HG02981 (cell line): ENCODE measurements around the gene RAPGEF4.
"Not testable (repeated sequence)": the region's sequence is repeated elsewhere in the genome, so short reads cannot be mapped to it uniquely, and the experiment has no call there.

Source experiments
- ATAC-seq: cut with Tn5 transposase; IDR thresholded peaks from one replicate; pipeline ENCODE4 v1.9.1; 2021; ENCODE audit warnings: mild to moderate bottlenecking, moderate library complexity; ENCODE audit not compliant: unreplicated experiment

The RAPGEF4 gene

DNA sequence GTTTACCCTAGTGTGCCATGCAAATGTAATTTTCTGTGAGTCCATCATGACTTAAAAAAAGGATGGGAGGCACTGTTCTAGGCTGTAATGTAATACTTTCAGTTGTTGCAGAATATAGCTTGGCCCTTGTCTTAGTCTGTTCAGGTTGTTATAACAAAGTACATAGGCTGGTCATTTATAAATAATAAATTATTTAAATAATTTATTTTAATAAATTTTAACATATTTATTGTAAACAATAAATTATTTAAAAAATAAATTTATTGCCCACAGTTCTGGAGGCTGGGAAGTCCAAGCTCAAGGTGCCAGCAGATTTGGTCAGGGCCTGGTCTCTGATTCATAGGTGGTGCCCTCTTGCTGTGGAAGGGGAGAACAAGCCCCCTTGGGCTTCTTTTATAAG lies 35.2 kb downstream of the RAPGEF4 start:
- ATAC-seq, result no peak

DNA sequence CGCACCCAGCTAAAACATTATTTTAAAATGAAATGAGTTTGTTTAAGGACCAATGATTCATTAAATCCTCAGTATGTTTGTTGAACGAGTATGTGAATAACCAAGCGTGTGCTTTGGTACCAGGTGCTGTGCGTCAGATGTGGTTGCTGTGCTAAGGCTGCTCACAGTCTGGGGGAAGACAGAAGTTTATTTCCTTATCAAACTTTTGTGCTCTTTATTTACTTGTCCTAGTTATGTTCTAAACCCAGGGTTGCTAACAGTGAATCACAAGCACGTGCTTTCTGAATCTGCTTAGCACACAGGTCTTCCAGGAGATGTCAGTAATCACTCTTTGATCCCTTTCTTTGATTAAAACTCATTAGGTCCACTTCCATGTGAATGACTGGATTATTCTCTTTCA lies 37.0 kb downstream of the RAPGEF4 start:
- no peak for ATAC-seq

DNA sequence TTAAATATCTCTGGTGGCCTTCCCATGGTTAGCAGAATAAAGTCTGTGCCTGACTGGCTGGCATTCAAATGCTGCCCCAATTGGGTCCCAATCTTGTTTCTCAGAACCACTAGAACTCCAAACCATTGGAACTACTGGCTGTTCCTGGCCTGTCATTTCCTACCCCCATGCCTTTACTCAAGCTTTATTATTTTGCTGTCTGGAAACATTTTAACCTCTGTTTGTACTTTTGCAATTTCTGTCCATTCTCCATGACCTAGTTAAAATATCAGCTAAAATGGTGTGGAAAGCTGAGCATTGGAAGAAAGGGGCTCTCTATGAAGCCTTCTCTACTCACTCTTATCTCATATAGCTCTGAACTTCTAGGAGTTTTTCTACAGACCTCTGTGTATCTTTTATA lies 38.7 kb downstream of the RAPGEF4 start:
- ATAC-seq, result no peak

DNA sequence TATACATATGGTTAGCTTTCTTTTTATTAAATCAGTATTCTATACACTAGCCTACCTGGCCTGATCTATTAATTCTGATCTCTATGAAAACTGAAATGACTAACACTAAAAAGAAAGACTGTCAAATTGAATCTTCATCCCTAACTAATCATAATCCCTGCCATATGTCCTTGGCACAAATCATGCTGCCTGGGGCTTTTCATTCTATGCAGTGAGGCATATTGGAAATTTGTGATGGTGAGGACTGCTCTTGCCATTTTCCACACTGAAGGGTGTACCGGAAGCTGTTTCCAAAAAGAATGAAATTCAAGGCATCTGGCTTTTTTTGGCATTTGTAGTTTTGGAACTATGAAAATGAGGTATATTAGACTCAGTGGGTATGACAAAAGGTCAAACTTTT lies 39.7 kb downstream of the RAPGEF4 start:
- ATAC-seq, result no peak

DNA sequence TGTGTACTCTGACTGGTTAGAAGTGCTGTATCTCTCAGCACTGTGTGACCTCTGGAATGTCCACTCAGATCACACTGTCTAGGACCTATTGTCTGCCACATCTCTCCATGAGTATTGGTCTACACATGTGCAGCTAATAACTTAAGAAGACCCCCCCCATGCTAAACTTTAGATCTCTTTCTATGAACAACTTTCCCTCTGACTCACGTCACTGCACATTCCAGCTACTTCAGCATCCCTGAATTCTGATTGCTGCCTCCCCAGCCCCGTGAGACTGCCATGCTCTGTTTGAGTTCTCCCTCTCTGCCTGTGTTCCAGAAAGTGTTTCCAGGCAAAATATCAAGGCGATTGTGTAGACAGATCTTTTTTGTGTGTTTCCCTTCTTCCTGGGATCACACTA lies 41.8 kb downstream of the RAPGEF4 start:
- ATAC-seq, result no peak

DNA sequence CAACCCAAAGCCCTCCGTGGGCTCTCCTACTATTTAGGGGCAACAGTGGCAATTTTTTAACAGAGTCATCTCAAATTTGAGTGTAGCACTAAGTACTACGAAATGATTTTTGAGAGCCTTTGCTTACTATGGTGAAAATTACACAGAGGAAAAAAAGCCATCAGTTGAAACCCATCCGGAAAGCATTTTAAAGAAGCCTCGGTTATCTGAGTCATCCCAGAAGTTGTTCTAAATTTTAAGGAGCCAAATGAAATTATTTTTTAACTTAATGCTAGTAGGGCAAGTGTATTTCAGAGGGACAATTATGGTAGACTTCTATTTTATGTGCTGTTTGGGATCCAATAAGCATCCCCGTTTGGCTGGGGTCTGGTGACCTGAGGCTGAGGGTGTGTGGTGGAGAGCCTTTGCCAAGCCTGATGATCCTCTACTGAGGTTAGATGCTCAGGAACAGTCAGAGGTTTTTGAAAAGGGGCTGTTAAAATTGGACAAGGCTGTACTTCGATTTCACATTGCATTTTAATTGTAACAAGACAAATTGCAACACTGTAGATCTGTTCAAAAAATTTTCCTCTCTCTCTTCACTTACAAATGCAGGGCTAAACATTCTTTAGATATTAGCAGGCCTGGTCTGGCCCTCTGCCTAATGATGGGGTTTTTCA lies 47.0 kb downstream of the RAPGEF4 start:
- ATAC-seq, result no peak

DNA sequence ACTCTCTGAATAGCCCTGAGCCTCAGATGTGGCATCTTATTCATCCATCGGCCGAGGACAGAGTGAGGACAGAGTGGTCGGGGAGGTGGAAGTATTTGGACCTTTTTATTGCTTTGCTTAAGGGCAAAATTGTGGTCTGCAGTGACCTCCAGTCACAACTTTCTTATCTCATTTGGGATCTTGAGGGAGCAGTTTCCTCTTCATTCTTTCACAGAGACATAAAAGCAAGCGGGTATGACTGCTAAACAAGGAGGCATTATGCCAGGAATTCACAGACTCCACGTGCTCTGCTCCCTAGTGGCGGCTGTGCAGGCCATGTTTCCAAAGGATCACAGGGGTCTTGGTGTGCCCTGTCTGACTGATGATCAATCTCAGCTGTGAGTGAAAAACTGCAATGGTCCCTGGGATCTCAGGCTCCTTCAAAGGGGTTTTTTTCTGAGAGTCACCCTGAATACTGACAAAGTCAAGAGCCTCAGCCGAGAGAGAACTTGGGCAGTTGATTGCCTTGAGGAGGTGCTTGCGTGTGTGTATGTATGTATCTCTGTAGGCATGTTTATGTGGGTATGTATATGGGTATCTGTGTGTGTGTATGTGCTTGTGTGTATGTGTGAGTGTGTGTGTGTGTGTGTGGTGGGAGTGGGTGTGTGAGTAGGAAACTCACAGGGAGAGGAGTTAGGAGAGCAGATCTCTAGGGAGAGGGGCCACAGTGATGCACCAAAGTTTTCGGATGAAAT lies 47.7 kb downstream of the RAPGEF4 start:
- no peak for ATAC-seq

DNA sequence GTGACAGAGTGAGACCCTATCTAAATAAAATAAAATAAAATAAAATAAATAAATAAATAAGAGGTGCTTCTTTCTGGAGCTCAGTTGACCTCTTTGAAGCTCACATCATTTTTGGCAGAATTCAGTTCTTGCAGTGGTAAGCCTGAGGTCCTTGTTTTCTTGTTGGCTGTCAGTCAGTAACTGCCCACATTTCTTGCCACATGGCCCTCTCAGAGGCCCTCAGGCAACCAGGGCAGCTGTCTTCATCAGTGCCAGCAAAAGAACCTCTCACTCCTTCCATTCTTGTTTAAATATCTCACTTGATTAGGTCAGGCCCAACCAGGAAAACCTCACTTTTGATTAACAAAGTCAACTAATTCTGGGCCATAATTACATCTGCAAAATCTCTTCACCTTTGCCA lies 53.2 kb downstream of the RAPGEF4 start:
- no peak for ATAC-seq

DNA sequence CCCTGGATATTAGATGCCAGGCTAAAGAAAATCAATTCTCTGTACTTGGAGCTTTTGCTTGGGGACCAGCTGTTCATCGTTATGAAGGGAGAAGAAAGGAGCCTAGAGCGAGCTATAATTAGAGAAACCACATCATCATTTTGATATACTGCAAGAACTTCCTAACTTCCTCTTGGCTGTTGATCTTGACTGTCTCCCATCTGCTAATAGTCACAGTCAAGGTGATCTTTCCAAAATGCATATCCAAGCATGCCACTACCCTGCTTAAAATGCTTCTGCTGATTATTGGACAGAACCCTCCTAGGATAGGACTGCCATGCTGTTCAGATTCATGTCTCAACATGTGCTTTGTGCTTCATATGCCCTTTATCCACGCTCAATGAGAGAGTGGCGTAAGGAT lies 54.8 kb downstream of the RAPGEF4 start:
- no peak for ATAC-seq

DNA sequence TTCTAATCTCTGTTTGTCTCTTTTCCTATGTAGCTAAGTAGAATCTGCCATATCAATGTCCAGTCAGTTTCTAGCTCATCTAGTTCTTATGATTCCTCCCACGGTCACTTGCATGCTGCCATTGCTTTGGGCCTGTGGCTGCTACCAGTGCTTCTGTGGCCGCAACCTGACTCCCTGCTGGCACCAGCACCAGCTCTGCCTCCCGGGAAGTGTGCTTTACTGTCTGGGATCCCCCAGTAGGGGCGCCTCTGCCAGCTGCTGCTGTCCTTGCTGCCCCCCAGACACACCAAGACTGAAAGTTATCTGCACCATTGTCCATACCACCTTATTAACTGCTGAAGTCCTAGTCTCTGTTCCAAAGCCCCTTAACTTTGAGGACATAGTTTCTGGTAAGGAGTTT lies 56.3 kb downstream of the RAPGEF4 start:
- no peak for ATAC-seq

DNA sequence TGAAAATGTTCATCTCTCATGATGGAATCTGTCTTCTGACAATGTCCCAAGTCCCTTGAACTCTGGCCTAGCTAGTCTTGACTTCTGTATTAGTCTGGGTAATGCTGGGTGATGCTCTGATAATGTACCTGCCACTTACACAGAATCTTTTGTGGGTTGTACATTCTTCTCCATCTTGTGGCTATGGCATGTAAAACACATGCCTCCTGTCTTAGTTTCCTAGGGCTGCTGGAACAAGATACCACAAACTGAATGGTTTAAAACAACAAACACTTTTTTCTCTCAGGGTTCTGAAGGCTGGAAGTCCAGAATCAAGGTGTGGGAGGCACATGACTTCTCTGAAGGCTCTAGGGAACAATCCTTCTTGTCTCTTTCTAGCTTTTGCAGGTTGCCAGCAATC lies 57.1 kb downstream of the RAPGEF4 start:
- ATAC-seq, result no peak

DNA sequence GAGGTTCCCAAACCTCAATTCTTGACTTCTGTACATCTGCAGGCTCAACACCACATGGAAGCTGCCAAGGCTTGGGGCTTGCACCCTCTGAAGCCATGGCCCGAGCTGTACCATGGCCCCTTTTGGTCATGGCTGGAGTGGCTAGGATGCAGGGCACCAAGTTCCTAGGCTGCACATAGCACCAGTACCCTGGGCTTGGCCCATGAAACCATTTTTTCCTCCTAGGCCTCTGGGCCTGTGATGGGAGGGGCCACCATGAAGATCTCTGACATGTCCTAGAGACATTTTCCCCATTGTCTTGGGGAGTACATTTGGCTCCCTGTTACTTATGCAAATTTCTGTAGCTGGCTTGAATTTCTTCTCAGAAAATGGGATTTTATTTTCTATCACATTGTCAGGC lies 67.7 kb downstream of the RAPGEF4 start:
- not testable (repeated sequence) for ATAC-seq

DNA sequence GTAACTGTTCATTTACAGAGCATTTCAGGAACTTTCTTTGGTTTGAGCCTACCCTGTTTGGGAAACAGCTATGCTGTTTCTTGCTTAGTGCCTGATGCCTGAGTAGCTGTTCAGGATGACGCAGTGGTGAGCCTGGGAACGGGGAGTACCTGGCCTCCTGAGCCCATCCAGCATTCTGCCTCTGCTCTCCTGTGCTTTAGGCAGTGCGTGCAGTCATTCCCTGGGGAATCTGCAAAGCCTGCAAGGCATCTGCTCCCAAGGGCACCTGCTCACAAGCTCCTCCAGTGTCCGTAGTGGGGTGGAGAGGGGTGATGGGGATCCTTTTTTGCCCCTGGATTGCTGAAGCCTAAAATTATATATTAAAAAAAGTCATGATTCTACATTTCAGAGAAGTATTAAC lies 68.8 kb downstream of the RAPGEF4 start:
- no peak for ATAC-seq

DNA sequence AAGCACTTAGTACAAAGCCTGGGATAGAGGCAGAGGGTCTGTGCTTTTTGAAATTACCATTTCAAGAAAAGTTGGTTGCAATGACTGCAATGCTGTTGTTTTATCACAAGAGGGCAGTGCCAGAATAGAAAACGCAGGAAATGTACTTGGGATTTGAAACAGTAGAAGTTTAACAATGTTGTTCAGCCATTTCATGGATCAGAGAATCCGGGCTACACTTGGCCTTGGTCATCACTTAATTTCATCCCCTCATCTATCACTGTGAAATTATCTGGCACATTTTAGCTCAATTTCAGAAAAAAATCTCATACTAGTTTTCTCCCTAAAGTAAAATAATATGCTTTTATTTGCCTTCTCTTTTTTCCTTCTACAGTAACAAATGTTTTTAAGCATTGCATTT lies 70.8 kb downstream of the RAPGEF4 start:
- ATAC-seq, result no peak

DNA sequence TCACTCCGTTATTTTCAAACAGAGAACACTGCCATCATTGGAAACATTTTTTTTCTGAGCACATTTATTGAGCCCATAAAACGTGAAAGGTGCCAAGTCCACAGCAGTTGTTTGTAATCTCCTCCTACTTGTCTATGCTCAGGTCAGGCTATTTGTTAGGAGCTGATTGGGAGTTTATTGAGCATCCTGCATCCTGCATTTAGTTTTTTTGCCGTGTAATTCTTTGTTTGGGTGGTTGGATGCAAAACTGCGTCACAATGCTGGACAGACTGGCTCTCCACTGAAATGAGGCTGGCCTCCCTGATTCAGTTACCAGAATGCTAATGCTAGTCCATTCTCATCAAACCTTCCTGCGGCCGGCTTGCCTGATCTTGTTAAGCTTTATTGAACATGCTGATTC lies 71.4 kb downstream of the RAPGEF4 start:
- ATAC-seq, result no peak

DNA sequence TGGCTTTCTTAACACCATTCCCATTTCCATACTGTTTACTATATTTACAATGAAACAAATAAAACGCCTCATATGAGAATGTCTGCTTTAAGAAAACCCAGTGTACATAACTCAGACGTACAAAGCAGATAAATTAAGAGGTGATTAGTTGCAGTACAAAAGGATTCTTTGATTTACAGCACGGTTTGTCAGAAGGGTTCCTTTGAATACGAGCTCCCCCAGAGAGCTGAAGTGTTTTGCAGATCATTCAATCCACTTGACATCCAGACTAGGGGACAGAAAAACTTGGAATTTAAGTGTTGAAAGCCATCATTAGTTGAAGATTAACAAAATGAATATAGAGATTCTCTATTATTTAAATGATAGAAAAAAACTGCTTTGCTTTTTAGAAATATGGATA lies 72.5 kb downstream of the RAPGEF4 start:
- no peak for ATAC-seq

DNA sequence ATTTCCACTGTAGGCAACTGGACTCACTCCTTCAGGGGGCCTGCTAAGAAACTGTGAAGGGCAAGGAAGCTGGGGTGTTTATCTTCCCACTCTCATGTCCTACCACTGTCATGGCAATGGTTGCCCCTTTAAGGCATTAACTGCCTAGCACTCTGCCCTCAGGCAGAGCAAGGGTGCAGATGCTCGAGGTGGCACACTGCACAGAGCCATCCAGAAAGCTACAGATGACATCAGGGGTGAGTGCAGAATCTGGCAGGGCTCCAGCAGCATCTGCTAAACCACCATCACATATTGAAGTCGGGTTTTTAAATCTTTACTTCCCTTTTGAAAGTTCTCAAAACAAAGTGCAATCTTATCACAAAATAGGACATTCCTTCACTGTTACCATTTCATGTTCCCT lies 75.4 kb downstream of the RAPGEF4 start:
- no peak for ATAC-seq

DNA sequence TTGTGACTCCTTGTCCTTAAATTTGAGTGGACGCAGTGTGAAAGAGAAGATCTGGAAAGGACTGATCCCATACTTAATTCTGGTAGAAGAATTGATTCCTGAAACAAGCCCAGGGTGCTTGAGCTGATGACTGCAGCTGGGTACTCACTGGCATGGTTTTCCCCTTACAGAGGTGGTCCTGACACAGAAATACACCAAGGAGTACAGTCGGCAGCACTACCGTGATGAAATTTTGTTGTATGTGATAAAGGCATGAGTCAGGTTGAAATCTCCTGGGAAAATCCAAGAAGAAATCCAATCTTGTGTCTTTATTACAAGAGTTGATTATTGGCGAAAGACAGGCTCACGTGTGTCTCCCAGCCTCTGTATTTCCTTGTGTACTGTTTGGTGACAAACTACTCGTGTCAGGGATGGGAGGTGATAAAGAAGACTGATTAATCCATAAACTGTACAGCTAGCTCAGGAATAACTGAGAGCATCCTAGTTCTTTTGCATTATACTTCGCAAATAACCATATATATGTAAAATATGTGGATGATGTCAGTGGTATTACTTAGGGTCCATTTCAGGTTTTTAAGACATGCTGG lies 76.6 kb downstream of the RAPGEF4 start:
- ATAC-seq, result no peak

DNA sequence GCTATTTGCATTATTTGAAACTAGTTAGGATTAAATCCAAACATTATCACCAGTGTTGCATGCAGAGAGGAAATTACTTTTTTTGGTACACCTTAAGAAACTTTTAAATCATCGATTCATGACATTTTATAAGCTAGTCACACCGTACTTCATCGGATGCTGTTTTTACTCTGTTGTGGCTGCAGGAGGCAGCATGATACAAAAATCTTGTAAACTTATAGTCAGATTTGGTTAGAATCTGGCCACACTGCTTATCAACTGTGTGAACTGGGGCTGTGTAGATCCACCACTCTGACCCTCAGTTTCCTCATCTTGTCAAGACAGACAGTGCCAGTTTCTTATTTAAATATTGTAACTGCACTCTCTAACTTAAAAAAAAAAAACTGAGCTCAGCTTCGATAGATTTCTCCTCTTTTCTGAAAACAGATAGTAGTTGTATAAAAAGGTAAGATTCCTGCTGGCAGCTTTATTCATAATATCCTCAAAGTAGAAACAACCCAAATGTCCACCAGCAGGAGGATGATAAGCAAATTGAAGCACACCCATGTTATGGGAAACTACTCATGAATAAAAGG lies 77.8 kb downstream of the RAPGEF4 start:
- ATAC-seq, result no peak

DNA sequence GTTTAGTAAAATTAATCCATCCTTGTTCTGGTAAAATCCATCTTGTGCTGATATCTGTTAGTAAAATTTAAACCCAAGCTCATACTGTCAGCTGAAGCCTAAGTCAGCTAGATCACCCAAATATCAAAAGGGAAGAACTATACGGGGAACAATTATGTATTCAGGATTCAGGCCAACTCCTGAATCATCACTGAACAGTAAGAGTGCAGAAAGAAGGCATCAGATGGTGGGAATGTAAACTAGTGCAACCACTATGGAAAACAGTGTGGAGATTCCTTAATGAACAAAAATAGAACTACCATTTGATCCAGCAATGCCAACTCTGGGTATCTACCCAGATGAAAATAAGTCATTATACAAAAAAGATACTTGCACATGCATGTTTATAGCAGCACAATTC lies 81.8 kb downstream of the RAPGEF4 start:
- no peak for ATAC-seq

DNA sequence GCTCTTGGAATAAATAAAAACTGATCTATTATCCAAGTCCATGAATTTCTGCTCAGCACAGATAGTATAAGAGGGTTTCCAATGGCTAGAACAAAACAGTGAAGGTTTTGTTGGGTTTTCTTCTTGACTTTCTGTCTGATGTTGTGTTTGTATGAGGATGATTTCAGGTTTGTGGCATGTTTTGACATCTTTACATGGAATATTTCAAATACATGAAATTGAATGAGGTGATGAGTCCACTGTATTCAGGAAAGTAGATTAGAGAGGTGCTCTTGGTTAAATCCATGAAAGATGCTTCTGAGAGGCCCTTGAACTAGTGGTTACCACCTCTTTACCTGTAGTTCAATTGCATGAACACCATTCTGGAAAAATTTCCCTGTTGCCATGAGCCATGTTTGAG lies 84.3 kb downstream of the RAPGEF4 start:
- ATAC-seq, result no peak
